Measurements from ENCODE around the gene ALG2. TPM values are rescaled to one million over a fixed set of nuclear protein-coding genes. Genes with fewer than 3 reads are reported as not detected.

The ALG2 gene
- total and polyA plus RNA-seq, 9 of the 15 experiments (the other 6 are each of a cell fraction or from before 2014, with no cell fraction given): 4.9 to 41.9 (median 20.2) TPM

DNA sequence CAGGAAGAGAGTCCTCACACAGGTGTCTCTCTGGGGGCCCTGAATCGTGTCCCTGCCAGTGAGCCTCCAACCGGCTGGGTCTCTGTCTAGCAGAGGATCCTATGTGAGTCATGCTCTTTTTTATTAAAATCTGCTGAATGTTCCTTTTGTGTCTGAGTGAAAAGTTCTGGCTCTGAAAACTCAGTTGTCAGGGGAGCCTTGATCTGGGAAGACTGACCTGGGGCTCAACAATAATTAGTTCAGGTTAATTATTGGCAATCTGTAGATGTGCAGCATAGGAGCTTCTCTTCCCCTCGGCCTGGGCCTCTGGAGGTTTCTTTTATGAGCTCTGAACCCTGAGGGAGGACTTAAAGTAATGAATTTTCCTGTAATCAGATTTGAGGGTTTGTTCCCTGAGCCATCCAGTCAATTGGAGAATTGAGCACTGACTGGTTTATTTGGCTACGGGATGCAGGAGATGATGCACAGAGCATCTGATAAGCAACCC lies 45.2 kb downstream of the ALG2 start:
- Histone ChIP-seq H3K36me3 (ENCODE audit: control insufficient read depth, insufficient read depth, low read length) (no peaks in the 10 kb centered on the region), H3K27ac (ENCODE audit: extremely low read depth, low read depth, low read length) (no peak overlapping the region), H3K4me1 (replicated peaks in 1 of 2; ENCODE audit: control insufficient read depth in 2 of 2, insufficient read depth in 2 of 2, low read length in 2 of 2) (no peaks in the 10 kb centered on the region), H3K9me3 (replicated peaks; ENCODE audit: control insufficient read depth, insufficient read depth, low read depth, low read length) (no peaks in the 10 kb centered on the region), H2AFZ (ENCODE audit: low read depth, low read length) (no peak overlapping the region), H3K27me3 (ENCODE audit: control insufficient read depth in 2 of 2, insufficient read depth in 2 of 2, low read length in 2 of 2) (peaks cover 0 to 28% of the 10 kb centered on the region in 2 experiments), H3K9ac (ENCODE audit: insufficient read depth in 1 of 2, low read depth in 2 of 2, low read length in 2 of 2) (no peak overlapping the region), H3K4me2 (ENCODE audit: insufficient read depth, low read length) (no peak overlapping the region), H3K79me2 (ENCODE audit: control insufficient read depth, insufficient read depth, low read length) (no peaks in the 10 kb centered on the region), H3K9me1 (ENCODE audit: control insufficient read depth, insufficient read depth, low read length) (no peaks in the 10 kb centered on the region), H3K4me3 (no peak overlapping the region), H4K20me1 (replicated peaks; ENCODE audit: control insufficient read depth, insufficient read depth, low read length) (no peaks in the 10 kb centered on the region)
- intact Hi-C loops (cut with micrococcal nuclease): no loop called here
- CTCF ChIA-PET (ENCODE audit: low intra/inter-chr PET ratio): no interaction called here
- ATAC-seq (no peak), FAIRE-seq (no peak), DNase-seq (ENCODE audit: extremely low read depth in 1 of 4, low spot score in 3 of 4) (no peak)
- TF ChIP-seq NR2C1 (IDR thresholded peaks at IDR 0.05) (no peak), NR2C1 (tag; IDR thresholded peaks at IDR 0.05) (no peak), CCAR2 (IDR thresholded peaks at IDR 0.05; ENCODE audit: low read depth, low read length) (no peak), GATA2 (CRISPR knock-in tag; IDR thresholded peaks at IDR 0.05) (no peak), C11orf30 (IDR thresholded peaks at IDR 0.05; ENCODE audit: low read depth) (no peak), SMARCC2 (IDR thresholded peaks at IDR 0.05; ENCODE audit: low read depth) (no peak), BACH1 (tag; IDR thresholded peaks at IDR 0.05) (no peak), GTF2E2 (tag; IDR thresholded peaks at IDR 0.05) (no peak), KDM1A (IDR thresholded peaks at IDR 0.05) (no peak), HLTF (IDR thresholded peaks at IDR 0.05) (no peak)
- TF ChIP-seq, protein P1, sequence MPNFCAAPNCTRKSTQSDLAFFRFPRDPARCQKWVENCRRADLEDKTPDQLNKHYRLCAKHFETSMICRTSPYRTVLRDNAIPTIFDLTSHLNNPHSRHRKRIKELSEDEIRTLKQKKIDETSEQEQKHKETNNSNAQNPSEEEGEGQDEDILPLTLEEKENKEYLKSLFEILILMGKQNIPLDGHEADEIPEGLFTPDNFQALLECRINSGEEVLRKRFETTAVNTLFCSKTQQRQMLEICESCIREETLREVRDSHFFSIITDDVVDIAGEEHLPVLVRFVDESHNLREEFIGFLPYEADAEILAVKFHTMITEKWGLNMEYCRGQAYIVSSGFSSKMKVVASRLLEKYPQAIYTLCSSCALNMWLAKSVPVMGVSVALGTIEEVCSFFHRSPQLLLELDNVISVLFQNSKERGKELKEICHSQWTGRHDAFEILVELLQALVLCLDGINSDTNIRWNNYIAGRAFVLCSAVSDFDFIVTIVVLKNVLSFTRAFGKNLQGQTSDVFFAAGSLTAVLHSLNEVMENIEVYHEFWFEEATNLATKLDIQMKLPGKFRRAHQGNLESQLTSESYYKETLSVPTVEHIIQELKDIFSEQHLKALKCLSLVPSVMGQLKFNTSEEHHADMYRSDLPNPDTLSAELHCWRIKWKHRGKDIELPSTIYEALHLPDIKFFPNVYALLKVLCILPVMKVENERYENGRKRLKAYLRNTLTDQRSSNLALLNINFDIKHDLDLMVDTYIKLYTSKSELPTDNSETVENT (CRISPR knock-in tag; IDR thresholded peaks at IDR 0.05): no peak
- TF ChIP-seq, protein P2, sequence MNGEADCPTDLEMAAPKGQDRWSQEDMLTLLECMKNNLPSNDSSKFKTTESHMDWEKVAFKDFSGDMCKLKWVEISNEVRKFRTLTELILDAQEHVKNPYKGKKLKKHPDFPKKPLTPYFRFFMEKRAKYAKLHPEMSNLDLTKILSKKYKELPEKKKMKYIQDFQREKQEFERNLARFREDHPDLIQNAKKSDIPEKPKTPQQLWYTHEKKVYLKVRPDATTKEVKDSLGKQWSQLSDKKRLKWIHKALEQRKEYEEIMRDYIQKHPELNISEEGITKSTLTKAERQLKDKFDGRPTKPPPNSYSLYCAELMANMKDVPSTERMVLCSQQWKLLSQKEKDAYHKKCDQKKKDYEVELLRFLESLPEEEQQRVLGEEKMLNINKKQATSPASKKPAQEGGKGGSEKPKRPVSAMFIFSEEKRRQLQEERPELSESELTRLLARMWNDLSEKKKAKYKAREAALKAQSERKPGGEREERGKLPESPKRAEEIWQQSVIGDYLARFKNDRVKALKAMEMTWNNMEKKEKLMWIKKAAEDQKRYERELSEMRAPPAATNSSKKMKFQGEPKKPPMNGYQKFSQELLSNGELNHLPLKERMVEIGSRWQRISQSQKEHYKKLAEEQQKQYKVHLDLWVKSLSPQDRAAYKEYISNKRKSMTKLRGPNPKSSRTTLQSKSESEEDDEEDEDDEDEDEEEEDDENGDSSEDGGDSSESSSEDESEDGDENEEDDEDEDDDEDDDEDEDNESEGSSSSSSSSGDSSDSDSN (IDR thresholded peaks at IDR 0.05; ENCODE audit: borderline replicate concordance in 1 of 2, low read depth in 2 of 2, low read length in 2 of 2): no peak
- TF ChIP-seq, protein P3, sequence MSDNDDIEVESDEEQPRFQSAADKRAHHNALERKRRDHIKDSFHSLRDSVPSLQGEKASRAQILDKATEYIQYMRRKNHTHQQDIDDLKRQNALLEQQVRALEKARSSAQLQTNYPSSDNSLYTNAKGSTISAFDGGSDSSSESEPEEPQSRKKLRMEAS (CRISPR knock-in tag; IDR thresholded peaks at IDR 0.05): no peak
- BruUV-seq (replicated peaks): no TSS peak
- in situ Hi-C loops (cut with MboI): no loop called here
- POLR2A ChIA-PET: interaction anchor here (0.5 to 1.0 kb wide), 3 partner anchors 18 to 1788 kb away, joined by 3 to 5 read pairs (median 3); no protein-coding TSS in a partner anchor
- WGBS (ENCODE audit: insufficient coverage, low coverage, missing lambda C conversion rate): 0% methylated on average over 4 of the region's 4 CpGs
